Fibroblast of mammary gland (primary cell): ENCODE results near the gene ZGRF1.
A peak's percentile ranks its signal among the peaks of the same experiment; 100 is the strongest.

Experiments
- DNase-seq: peaks from one replicate; pipeline ENCODE4 v3.0.0-alpha.2; 2010; ENCODE audit warnings: low read depth
- H3K4me3 ChIP-seq: 2 replicates; pipeline ENCODE4 v1.5.1; 2011; ENCODE audit warnings: low read depth, mild to moderate bottlenecking, low read length, moderate library complexity; ENCODE audit not compliant: control insufficient read depth
- TF ChIP-seq, protein P1 (sequence below): conservative IDR thresholded peaks from 2 replicates; pipeline ENCODE4 v1.5.1; 2011; ENCODE audit warnings: low read depth, low read length, inconsistent platforms; ENCODE audit not compliant: control insufficient read depth, insufficient read depth

Gene ZGRF1

DNA sequence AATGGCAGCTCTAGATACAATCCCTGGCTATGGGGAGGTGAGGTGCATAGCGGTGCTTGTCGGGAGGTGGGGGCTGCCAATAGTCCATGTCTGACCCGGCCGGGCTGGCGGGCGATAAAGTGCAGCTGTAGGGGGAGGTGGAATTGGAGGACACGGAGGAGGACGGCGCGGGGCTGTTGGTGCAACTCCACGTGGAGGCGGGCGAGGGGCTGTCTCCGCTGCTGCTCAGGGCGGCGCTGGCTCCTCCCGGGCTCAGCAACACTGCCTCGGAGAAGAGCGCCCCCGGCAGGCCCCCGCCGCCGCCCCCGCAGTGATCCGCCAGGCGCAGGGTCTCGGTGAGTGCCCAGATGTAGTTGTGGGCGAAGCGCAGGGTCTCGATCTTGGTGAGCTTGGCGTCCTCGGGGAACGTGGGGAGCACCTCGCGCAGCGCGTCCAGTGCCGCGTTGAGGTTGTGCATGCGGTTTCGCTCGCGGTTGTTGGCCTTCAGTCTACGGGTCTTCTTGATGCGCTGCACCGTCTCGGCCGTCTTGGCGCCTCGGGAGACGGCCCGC is 122.0 kb downstream of the ZGRF1 start:
- peak overlapping the region; percentile 17 for H3K4me3 ChIP-seq
- TF ChIP-seq, protein P1, sequence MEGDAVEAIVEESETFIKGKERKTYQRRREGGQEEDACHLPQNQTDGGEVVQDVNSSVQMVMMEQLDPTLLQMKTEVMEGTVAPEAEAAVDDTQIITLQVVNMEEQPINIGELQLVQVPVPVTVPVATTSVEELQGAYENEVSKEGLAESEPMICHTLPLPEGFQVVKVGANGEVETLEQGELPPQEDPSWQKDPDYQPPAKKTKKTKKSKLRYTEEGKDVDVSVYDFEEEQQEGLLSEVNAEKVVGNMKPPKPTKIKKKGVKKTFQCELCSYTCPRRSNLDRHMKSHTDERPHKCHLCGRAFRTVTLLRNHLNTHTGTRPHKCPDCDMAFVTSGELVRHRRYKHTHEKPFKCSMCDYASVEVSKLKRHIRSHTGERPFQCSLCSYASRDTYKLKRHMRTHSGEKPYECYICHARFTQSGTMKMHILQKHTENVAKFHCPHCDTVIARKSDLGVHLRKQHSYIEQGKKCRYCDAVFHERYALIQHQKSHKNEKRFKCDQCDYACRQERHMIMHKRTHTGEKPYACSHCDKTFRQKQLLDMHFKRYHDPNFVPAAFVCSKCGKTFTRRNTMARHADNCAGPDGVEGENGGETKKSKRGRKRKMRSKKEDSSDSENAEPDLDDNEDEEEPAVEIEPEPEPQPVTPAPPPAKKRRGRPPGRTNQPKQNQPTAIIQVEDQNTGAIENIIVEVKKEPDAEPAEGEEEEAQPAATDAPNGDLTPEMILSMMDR, result no peak
- DNase-seq, result peak; percentile 13

DNA sequence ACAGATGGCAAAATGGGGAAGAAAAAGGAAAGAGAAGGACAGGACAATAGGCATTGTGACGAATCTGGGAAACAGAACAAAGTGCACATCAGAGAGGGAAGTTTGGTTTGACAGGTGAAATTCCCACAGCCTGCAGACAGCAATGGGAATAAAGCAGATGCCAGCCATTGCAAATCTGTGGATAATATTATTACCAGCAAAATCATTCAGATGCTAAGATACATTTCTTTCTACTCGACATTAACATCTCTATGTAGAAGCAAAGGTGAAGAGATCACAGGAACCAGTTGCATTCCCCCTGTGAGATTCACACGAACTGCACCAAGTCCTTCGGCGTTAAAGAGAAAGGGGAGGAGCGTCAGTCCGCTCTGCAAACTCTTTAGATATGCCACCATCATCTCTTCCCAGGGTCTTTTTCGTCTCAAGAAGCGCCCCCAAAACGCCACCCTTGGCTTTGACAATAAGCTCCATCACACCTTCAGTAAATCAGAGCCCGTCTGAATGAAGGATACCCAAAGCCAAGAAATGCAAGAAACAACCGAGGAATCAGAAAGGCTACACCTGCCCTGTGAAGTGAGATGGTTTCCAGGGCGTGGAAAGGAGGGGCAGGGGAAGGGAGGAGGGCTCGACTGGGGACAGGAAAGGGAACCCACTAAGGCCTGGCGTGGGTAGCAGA is 122.6 kb downstream of the ZGRF1 start:
- DNase-seq, result no peak
- H3K4me3 ChIP-seq, result no peak overlapping the region
- TF ChIP-seq, protein P1, result no peak

DNA sequence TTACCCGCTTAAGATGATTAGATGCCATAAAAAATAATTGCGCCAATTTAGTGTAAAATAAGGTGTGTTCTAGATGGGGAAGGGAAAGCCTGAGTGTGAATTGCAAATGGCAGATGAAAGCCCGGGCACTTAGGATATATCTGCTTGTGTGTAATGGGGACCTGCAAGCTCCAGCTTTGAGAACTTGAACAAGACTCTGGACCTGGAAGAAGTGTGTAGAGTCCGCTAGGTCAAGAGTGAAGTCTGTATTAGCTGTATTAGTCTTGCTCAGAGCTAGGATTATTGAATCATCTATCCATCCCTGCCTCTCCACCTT is 124.9 kb downstream of the ZGRF1 start:
- no peak overlapping the region for H3K4me3 ChIP-seq
- TF ChIP-seq, protein P1, result no peak

DNA sequence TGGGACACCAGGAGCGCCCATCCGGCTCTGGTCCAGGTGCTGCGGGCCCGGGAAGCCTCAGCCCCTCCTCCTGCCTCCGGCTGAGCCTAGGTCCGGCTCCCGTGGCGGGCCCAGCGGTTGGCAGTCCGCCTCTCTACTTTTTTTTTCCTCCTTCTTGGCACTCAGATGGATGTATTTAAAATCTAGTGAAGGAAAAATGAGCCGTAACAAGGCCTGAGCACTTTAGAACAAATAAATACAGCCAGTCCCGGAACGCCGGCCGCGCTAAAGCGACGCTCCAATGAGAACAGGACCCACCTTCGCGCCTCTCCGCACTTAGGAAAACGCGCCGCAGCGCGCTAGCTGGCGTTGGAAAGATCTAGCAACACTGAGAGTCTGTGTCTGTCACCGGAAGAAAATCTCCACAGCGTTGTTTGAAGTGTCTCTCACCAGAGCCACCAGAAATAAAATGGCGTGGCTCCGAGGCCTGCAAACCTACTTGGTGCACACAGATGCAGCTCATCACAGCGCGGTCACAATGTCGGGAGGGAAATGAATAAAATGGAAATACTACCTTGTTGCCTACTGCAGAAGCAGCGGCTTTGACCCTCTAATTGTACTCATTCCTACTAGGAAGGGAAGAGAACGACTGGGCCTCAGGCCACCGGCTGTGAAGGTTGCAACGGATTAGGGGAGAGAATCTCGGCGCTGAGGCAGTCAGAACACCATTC is 125.5 kb downstream of the ZGRF1 start:
- H3K4me3 ChIP-seq, result no peak overlapping the region
- no peak for DNase-seq
- TF ChIP-seq, protein P1, result no peak

More for the DNA sequence above, 124.9 kb downstream of the ZGRF1 start:
- DNase-seq, result no peak

DNA sequence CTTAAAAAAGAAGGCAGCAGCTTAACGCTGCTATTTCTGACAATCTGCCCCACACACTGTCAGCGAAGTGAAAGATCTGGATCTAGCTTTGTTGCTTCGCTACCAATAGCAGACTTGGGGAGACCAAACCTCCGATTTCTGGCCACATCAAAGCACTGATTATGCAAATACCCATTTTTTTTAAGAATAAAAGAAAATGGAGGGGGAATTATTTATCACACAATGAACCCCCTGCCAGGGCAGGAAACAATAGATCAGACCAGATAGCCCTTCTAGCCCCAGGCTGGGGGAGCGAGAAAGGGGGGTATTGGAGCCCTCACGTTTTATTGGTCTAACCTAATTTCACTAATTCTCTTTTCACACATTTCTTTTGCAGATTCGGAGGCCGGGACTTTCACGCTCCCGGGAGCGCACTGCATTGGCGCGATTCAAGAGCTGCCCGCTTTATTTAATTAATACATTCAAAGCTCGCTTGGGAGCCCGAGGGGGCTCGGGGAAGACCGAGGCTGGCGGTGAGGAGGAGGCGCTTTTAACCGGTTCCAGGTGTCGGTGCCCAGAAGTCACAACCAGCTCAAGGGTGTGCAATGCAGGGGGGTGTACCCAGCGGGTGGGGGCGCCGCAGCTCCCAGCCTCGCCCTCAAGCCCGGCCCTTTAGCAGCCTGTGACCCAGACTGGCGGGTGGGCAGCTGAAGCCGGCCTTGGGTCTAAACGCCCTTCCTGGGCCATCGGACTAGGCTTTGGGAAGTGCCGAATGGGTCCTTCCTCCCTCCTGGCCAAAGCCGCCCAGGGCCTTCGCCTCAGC is 126.2 kb downstream of the ZGRF1 start:
- H3K4me3 ChIP-seq, result no peak overlapping the region
- TF ChIP-seq, protein P1, result no peak
- no peak for DNase-seq

DNA sequence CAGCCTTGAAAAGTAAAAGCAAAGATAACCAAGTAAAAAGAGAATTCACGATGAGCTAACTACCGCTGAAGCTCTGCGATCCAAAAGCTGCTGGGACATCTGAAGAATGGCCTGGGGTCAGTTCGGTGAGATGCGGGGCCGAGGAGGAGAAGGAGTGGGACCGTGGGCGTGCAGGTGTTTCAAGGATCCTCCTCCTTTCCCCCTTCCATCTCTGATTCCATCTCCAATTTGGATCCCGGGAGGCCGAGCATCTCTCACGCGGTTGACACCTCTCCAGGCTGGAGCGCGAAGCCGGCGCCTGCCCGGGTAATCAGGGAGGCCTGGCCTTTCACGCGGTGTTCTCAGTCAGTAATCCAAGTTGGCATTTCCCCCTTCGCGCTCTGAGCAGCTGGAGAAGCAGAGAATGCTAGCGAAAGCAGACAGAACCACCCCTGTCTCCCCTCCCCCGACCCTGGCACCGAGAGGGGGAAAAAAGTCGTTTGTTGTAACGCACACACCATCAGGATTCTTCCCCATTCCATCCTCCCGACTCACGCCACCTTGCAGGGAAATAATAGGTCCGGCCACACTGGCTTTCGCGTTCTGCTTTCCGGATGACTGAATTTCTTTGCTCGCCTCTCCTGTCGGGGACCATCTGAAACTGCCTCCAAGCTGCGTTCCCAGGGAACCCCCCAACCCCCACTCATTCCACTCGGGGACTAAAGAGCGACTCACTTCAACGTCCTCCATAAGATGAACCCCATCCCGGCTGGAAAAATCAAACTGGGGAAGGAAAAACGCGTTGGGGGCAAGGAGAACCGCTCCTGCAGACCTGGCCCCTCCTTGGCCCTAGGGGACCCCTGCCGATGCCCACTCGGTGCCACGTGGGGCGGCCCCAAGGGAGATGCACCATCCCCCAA is 127.2 kb downstream of the ZGRF1 start:
- DNase-seq, result no peak
- H3K4me3 ChIP-seq, result no peak overlapping the region
- TF ChIP-seq, protein P1, result no peak
